Spleen (tissue), 11 donors: Measurements from ENCODE around the gene UQCC3. TPM values are rescaled to one million over a fixed set of nuclear protein-coding genes. Genes with fewer than 3 reads are reported as not detected.
"Not testable (repeated sequence)": the region's sequence is repeated elsewhere in the genome, so short reads cannot be mapped to it uniquely, and the experiment has no call there.

Experiments used
- DNase-seq: peaks from one replicate; pipeline ENCODE4 v3.0.0-alpha.2; 2020
- H3K27ac ChIP-seq, 8 donors: fragments of 200-600 bp; sonication (generic) in 7 of 8; 1 replicate in 4 of 8; 2 replicates in 4 of 8; pipeline versions ENCODE4 v1.5.0 to v1.8.0; 2016 to 2021; ENCODE audit warnings: inconsistent platforms in 4 of 8, mild to moderate bottlenecking in 4 of 8, moderate library complexity in 1 of 8
- H3K27me3 ChIP-seq, 7 donors: fragments of 200-600 bp; sonication (generic) in 6 of 7; replicated peaks in 1 of 7; 1 replicate in 4 of 7; 2 replicates in 3 of 7; pipeline versions ENCODE4 v1.5.0 to v1.8.0; 2016 to 2021; ENCODE audit warnings: inconsistent platforms in 3 of 7, mild to moderate bottlenecking in 1 of 7
- H3K36me3 ChIP-seq, 6 donors: fragments of 200-600 bp; sonication (generic) in 5 of 6; 1 replicate in 4 of 6; 2 replicates in 2 of 6; pipeline versions ENCODE4 v1.5.0 to v1.8.0; 2016 to 2021; ENCODE audit warnings: inconsistent platforms in 2 of 6
- H3K4me1 ChIP-seq, 6 donors: fragments of 200-600 bp; sonication (generic) in 5 of 6; 1 replicate in 3 of 6; 2 replicates in 3 of 6; pipeline versions ENCODE4 v1.5.0 to v1.8.0; 2016 to 2021; ENCODE audit warnings: inconsistent platforms in 3 of 6
- H3K4me3 ChIP-seq, 8 donors: fragments of 200-600 bp; sonication (generic) in 7 of 8; 1 replicate in 4 of 8; 2 replicates in 4 of 8; pipeline versions ENCODE4 v1.5.0 to v1.8.0; 2016 to 2021; ENCODE audit warnings: inconsistent platforms in 4 of 8, mild to moderate bottlenecking in 4 of 8, moderate library complexity in 2 of 8
- H3K9me3 ChIP-seq, 8 donors: fragments of 200-600 bp; sonication (generic) in 7 of 8; 1 replicate in 4 of 8; 2 replicates in 4 of 8; pipeline versions ENCODE4 v1.5.0 to v1.8.0; 2016 to 2021; ENCODE audit warnings: inconsistent platforms in 4 of 8
- POLR2A ChIP-seq, 3 donors: fragments of 450-650 bp; IDR thresholded peaks; one replicate each; pipeline ENCODE4 v1.5.1; 2017; ENCODE audit warnings: antibody characterized with exemption in 3 of 3, mild to moderate bottlenecking in 1 of 3
- POLR2AphosphoS5 ChIP-seq, 3 donors: sonication (generic); formaldehyde crosslinking; IDR thresholded peaks; one replicate each; pipeline ENCODE4 v1.5.1; 2017; ENCODE audit warnings: antibody characterized with exemption in 3 of 3
- WGBS, 5 donors: extraction: QIAGEN DNeasy Blood & Tissue Kit in 3 of 5; methylation state at CpG; one replicate each; pipeline versions ENCODE4 v1.1.5 to v1.1.7; 2013 to 2018; 5-methylcytosine and 5-hydroxymethylcytosine counted together
- intact Hi-C: fragments of 100-400 bp; cut with DNase I; formaldehyde crosslinking; loops from one replicate; pipeline ENCODE4 v1.15.0; 2023; ENCODE audit warnings: low total_unique reads
- polyA plus RNA-seq, 3 donors: library from polyadenylated mRNA; stranded (reverse); fragments of 200-250 nt; gene quantifications; one replicate each; pipeline ENCODE4 v1.2.1, GENCODE V29; 2013
- total RNA-seq, 7 donors: library from RNA; depleted of rRNA in 3 of 7; stranded (reverse); fragments of >200 nt in 3 of 7; fragmentation: NEBNext Ultra II Directional in 4 of 7; extraction: Animal tissue kit (Norgen Biotek cat#: 25700) in 4 of 7; gene quantifications; one replicate each; pipeline versions ENCODE4 v1.1.0 to v1.2.1, GENCODE V29; 2016 to 2021
- TF ChIP-seq, protein P1 (sequence below), 11 experiments: fragments of 200-600 bp in 7 of 11; fragments of 450-650 bp in 4 of 11; sonication (generic) in 4 of 11; IDR thresholded peaks in 8 of 11; conservative IDR thresholded peaks in 3 of 11; 1 replicate in 7 of 11; 2 replicates in 4 of 11; pipeline versions ENCODE4 v1.4.0 to v1.8.0; 2016 to 2021; ENCODE audit warnings: antibody characterized with exemption in 11 of 11, inconsistent platforms in 4 of 11, mild to moderate bottlenecking in 1 of 11
- donor health status: healthy with polysubstance abuse.
- donor health status: DM: no; HTN: no; CAD: no; lungs with moderate emphysema.
- donor health status: DM: no; HTN: no; CAD: no.
- donor health status: Bipolar disorder and iron deficiency.
- donor health status: healthy.
- donor health status: DM: no; HTN: no; CAD: no.
- donor health status: DM: yes; HTN: yes; CAD: no.

UQCC3 gene
- total and polyA plus RNA-seq, 10 donors = 4.9 to 23.7 (median 6.2) TPM

- DNase-seq = no peak
- intact Hi-C loops = loop anchor here (10.0 kb wide), 1 partner anchor 75 kb away; the partner anchor contains the start of gene TUT1
- no peaks in the 10 kb centered on the region for H3K27me3 ChIP-seq
- WGBS, 5 donors = 73 to 90% (median 80%) methylated on average over 4 of the region's 4 CpGs
- TF ChIP-seq, protein P1, sequence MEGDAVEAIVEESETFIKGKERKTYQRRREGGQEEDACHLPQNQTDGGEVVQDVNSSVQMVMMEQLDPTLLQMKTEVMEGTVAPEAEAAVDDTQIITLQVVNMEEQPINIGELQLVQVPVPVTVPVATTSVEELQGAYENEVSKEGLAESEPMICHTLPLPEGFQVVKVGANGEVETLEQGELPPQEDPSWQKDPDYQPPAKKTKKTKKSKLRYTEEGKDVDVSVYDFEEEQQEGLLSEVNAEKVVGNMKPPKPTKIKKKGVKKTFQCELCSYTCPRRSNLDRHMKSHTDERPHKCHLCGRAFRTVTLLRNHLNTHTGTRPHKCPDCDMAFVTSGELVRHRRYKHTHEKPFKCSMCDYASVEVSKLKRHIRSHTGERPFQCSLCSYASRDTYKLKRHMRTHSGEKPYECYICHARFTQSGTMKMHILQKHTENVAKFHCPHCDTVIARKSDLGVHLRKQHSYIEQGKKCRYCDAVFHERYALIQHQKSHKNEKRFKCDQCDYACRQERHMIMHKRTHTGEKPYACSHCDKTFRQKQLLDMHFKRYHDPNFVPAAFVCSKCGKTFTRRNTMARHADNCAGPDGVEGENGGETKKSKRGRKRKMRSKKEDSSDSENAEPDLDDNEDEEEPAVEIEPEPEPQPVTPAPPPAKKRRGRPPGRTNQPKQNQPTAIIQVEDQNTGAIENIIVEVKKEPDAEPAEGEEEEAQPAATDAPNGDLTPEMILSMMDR (IDR thresholded peaks at IDR 0.05 in 8 of 11, conservative IDR thresholded peaks at IDR 0.05 in 3 of 11) = no peak
- TF ChIP-seq POLR2AphosphoS5 (IDR thresholded peaks at IDR 0.05) (no peak), POLR2A (IDR thresholded peaks at IDR 0.05) (no peak)
- no peak overlapping the region for H3K4me3 ChIP-seq
- no peaks in the 10 kb centered on the region for H3K9me3 ChIP-seq
- H3K36me3 ChIP-seq = peaks cover 0 to 37% (median 12%) of the 10 kb centered on the region in 6 donors
- H3K4me1 ChIP-seq = peaks cover 32 to 83% (median 71%) of the 10 kb centered on the region in 6 donors
- H3K27ac ChIP-seq = peak overlapping the region in 6 of 8 donors; percentile 1 to 96 (median 33)
Measured at GRCh38 chr11:62669420-62670161, 1.9 kb upstream of the UQCC3 start.

- Histone ChIP-seq H3K4me1 (peaks cover 31 to 91% (median 68%) of the 10 kb centered on the region in 6 donors), H3K27me3 (no peaks in the 10 kb centered on the region), H3K9me3 (no peaks in the 10 kb centered on the region), H3K36me3 (peaks cover 0 to 54% (median 23%) of the 10 kb centered on the region in 6 donors), H3K27ac (peak overlapping the region; percentile 86 to 96 (median 94)), H3K4me3 (peak overlapping the region; percentile 76 to 96 (median 93))
- DNase-seq = no peak
- 0 to 1% (median 0%) methylated on average over 16 to 17 of the region's 17 CpGs for WGBS, 5 donors
- intact Hi-C loops = loop anchor here (10.0 kb wide), 1 partner anchor 76 kb away; the partner anchor contains the start of gene TUT1
- TF ChIP-seq POLR2AphosphoS5 (IDR thresholded peaks at IDR 0.05) (no peak), POLR2A (IDR thresholded peaks at IDR 0.05) (no peak)
- TF ChIP-seq, protein P1 (IDR thresholded peaks at IDR 0.05 in 8 of 11, conservative IDR thresholded peaks at IDR 0.05 in 3 of 11) = no peak
Measured at GRCh38 chr11:62671236-62671607, 251 bp upstream of the UQCC3 start.

- Histone ChIP-seq H3K4me1 (peaks cover 25 to 91% (median 67%) of the 10 kb centered on the region in 6 donors), H3K36me3 (peaks cover 0 to 56% (median 39%) of the 10 kb centered on the region in 6 donors), H3K9me3 (no peaks in the 10 kb centered on the region), H3K27ac (peak overlapping the region in 4 of 8 donors; percentile 92 to 96 (median 94)), H3K4me3 (peak overlapping the region in 3 of 8 donors; percentile 94 to 96 (median 95)), H3K27me3 (no peaks in the 10 kb centered on the region)
- 85 to 92% (median 87%) methylated on average over 2 of the region's 2 CpGs for WGBS, 5 donors
- TF ChIP-seq POLR2A (IDR thresholded peaks at IDR 0.05) = no peak
- no peak for TF ChIP-seq POLR2AphosphoS5 (IDR thresholded peaks at IDR 0.05)
- TF ChIP-seq, protein P1 (IDR thresholded peaks at IDR 0.05 in 8 of 11, conservative IDR thresholded peaks at IDR 0.05 in 3 of 11) = no peak
- intact Hi-C loops = loop anchor here (10.0 kb wide), 1 partner anchor 78 kb away; the partner anchor contains the start of gene TUT1
- no peak for DNase-seq
Measured at GRCh38 chr11:62673196-62673525, 1.7 kb downstream of the UQCC3 start.

DNA sequence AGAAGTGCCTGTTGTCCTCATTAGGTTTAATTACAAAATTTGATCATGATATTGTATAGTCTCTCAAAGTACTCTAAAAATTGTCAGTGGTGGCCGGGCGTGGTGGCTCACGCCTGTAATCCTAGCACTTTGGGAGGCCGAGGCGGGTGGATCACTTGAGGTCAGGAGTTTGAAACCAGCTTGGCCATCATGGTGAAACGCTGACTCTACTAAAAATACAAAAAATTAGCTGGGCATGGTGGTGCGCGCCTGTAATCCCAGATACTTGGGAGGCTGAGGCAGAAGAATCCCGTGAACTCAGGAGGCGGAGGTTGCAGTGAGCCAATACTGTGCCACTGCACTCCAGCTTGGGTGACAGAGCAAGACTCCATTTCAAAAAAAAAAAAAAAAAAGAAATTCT lies 3.9 kb downstream of the UQCC3 start:
- WGBS, 5 donors = 91 to 98% (median 94%) methylated on average over 10 of the region's 10 CpGs
- H3K4me3 ChIP-seq, DNase-seq, H3K27me3 ChIP-seq, H3K27ac ChIP-seq, H3K9me3 ChIP-seq: not testable (repeated sequence)
- intact Hi-C loops = loop anchor here (10.0 kb wide), 1 partner anchor 81 kb away; the partner anchor contains the start of gene TUT1
- Histone ChIP-seq H3K36me3 (peaks cover 0 to 56% (median 39%) of the 10 kb centered on the region in 6 donors), H3K4me1 (peaks cover 35 to 89% (median 64%) of the 10 kb centered on the region in 6 donors)
